Right hindlimb (tissue), 1 donor: Measurements from ENCODE around the gene MYOZ3.

Experiments used
- DNase-seq: peaks from one replicate; pipeline ENCODE4 v3.0.0-alpha.2; 2018

Gene MYOZ3

DNA sequence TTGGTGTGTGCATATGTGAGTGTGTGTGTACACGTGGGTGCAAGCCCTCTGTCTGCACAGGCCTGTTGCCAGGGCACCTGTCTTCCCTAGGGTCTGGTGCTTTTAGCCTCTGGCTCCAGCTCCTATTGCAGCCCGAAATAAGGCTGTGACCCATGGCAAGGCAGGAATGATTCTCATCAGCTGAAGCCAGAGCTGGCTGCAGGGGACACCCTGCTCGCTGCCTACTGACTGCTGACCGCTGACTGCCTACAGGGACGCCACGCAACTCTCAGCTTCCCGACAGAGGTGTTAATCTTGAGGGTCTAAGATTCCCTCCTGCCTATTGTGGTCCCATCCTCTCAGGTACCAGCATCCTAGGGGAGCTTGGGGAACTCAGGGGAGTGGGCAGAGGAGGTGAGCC is at the start of gene MYOZ3:
MYOZ3 (plus strand) TSS at position 166 of the 400 bp plus-strand sequence. CDS start 1,691 bp downstream, outside the sequence.
- no peak for DNase-seq

DNA sequence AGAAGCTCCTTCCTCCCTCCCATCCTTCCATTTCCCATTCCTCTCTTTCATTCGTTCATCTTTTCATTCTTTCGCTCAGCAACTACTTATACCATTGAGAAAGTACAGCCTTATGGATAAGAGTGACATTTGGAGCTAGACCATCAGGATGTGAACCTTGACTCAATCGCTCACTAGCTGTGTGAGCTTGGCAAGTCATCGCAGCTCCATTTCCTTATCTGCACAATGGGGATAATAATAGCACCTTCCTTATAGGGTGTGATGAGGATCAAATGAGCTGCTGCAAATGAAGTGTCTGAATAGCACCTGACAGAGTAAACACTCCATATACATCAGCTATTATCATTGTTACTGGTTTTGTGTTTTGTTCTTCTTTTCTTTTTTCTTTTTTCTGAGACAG is 48.6 kb upstream of the MYOZ3 start:
- no peak for DNase-seq

DNA sequence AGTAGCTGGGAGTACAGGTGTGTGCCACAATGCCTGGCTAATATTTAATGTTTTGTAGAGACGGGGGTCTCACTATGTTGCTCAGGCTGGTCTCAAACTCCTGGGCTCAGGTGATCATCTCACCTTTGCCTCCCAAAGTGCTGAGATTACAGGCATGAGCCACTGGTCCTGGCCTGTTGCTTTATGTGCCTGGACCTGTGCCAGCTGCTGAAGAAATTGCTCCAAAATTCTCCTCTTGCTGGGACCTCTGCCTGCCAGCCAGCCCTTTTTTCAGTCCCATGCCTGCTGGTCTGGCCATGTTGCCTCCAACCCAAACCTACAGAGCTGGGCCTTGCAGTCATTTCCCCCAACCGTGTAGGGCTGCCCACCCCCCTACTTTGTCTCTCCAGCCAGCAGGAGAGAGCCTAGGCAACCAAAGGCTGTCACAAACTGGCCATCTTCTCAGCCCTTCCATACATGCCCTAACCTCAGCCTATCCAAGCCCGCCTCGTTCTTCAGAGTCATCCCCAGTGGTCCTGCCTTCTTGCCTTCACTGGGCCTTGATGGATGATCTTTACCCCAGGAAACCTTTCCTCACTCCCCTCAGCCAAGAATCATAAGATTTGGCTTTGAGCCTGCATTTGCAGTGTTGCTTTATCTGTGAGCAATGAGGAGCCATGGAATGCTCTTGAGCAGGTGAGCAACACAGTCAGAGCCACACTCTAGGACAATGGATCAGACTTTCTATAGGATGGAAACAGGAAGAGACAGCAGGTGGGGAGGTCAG is 48.0 kb upstream of the MYOZ3 start:
- no peak for DNase-seq

DNA sequence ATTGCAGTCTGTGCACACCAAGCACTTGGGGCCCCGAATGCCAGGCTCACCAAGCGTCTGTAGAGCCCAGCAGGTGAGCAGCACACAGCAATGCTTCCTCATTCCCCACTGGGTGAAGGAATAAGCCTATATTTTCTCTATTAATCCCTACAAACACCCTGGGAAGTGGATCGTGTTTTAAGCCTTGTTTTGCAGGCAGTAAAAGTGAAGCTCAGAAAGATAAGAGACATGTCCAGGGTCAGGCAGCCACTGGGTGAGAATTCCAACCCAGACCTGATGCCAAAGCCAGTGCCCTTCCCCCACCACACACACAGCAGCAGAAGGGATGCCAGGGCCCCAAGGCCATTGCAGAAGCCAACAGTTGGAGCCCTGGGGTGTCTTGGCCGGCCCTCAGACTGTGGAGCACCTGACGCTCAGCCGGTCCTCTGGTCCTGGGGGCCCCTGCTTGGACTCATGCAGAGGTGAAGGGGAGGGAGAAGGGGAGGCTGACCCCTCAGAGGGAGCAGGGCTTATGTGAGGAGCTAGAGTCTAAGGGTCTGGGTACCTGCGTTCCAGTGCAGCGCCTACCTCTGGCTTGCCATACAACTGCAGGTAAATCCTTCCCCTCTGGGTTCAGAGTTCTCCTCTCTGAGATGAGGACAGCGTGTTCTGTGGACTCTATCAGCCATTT is 46.9 kb upstream of the MYOZ3 start:
- no peak for DNase-seq

DNA sequence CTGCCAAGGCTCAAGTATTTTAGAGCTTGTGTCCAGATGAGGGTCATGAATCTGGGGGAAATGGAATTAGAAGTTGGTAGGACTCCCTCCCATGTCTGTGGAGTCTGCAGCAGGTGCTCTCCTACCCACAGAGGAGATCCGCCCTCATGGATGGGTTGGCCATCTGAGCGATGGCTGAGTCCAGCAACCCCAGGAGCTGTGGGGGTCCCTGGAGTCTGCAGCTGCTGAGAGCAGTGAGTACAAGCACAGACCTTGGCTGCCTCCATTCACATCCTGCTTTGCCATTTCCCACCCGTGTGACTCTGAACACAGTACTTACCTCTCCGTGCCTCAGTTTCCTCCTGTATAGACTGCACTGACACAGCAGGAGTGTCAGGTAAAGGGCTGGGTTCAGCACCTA is 46.4 kb upstream of the MYOZ3 start:
- DNase-seq, result no peak

DNA sequence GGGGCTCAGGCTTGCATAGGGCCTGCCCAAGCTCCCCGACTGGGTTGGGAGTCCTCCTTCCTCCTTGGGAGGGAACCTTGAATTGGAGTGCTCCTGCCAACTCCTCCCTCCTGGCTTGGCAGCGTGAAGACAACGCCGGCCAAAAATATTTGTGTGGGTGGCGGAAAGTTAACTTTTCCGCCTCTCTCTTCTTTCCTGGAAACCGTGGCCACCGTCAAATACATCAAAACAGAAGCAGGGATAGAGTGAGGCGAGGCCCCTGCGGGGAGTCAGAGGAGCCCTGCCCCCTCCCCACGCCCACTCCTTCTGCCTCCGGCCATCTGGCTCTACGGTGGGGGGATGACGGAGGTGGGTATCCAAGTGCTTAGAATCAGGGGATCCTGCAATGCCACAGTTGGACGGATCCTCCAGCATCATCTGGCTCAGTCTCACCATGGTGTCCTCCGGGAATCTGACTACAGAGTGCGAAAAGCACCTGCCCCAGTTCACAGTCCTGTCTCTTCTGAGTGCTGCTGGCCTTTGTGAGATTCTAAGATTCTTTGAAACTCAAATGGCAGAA is 45.8 kb upstream of the MYOZ3 start:
- DNase-seq, result peak; percentile 90

DNA sequence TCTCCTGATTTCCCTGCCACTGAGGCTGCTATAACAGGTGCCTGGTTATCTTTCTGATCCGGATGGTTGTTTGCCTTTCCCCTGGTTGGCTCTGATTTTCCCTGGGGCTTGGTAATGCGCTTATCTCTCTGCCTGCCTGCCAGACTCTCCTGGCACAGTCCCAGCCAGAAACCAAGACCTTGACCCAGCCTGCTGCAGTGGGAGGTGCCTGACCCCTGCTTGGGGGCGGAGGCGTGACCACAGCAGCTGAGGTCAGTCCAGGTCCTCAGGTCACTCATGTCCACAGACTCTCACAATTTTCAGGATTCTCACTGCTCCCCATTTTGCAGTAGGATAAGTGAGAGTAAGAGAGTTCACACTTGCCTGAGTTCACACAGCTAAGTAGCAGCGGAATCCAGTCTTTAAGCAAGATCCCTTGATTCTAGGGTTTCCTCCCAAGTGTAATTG is 45.0 kb upstream of the MYOZ3 start:
- DNase-seq, result no peak

DNA sequence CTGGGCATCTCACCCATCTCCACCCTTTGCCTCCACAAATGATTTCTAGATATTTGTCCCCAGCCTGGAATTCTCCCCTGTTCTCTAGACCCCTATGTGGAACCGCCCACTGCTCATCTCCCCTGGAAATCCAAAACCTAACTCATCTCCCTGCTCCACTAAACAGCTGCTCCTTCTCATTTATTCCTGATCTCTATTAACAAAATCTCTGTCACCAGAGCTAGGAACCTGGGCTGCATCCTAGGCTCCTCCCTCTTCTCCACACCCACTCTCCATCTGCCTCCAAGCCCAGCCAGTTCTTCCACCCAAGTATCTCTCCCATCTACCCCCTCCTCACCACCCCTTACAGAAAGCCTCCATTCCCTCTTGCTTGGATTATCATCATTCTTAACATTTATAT is 44.5 kb upstream of the MYOZ3 start:
- DNase-seq, result no peak

GRCh38 chr5:150618163-150618562 is 42.9 kb upstream of the MYOZ3 start:
- no peak for DNase-seq

GRCh38 chr5:150618588-150619281 is 42.3 kb upstream of the MYOZ3 start:
- DNase-seq, result no peak

GRCh38 chr5:150619359-150620230 is 41.5 kb upstream of the MYOZ3 start:
- DNase-seq, result peak; percentile 75

GRCh38 chr5:150621301-150621700 is 39.8 kb upstream of the MYOZ3 start:
- DNase-seq, result no peak

DNA sequence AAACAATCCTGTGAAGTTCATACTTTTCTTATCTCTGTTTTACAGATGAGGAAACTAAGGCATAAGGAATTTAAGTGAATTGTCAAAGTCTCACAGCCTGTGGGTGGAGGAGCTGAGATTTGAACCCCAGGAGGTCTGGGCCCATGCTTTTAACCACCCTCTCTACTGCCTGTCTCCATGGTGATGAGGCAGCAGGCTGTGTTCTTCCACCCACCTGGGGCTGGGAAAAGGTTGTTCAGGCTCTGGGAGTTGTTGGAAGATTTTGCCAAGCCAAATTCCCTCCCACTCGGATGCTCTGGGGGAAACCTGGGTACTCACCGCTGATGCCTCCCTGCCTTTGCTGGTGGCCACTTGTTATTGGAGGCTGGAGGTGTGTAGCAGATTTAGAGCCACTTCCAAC is 38.9 kb upstream of the MYOZ3 start:
- no peak for DNase-seq

GRCh38 chr5:150623152-150623877 is 37.7 kb upstream of the MYOZ3 start:
- no peak for DNase-seq

GRCh38 chr5:150623878-150624216 is 37.2 kb upstream of the MYOZ3 start:
- no peak for DNase-seq

DNA sequence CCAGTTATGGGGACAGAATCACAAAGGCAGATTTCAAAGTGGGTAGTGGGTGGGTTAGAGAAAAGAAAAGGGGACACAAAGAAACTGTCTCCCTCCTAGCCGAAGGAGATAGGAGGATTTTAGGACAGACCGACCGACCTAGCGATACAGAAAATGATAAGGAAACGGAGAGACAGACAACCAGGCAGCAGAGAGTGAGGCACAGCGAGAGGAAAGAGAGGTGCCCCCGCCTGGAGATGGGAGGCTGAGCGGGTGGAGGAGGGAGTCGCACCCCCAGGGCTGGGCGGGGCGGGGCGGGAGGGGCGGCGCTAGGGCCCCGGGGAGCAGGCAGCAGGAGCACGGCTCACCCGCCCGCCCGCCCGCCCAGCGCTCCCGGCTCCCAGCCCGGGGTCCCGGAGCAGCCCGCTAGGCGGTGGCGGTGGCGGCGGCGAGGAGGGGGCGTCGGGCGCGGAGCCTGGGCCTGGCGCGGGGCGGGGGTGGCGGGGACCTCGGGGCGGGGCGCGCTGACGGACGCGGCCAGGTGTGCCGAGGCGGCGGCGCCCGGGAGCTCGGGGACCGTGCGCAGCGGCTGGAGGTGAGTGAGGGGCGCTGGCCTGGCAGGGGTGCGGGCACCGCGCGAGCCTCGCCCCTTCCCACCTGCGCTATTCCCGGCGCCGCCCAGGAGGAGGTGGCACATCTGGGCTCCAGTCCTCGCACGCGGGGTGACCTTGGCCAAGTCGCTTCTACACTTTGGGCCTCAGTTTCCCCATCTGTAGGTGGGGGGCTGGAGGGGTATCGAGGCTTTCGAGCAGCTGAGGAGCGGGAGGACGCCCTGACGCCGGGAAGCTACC is 36.5 kb upstream of the MYOZ3 start:
- peak; percentile 81 for DNase-seq

DNA sequence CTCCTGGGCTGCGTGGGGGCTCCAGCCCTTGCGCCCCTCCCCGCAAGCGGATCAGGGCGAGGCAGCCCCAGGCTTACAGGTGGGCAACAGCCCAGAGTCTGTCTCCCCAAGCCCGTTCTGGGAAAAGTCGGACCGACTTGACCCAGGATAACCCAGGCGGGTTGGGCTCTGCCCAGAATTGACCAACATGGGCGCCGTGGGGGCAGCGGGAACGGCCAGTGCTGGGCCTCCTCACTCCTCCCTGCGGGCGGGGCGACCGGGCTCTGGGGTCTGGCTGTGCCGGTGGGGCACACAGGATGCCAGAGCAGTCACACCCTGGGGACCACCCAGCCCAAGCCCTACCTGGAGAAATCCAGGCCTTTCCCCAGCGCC is 35.9 kb upstream of the MYOZ3 start:
- no peak for DNase-seq

DNA sequence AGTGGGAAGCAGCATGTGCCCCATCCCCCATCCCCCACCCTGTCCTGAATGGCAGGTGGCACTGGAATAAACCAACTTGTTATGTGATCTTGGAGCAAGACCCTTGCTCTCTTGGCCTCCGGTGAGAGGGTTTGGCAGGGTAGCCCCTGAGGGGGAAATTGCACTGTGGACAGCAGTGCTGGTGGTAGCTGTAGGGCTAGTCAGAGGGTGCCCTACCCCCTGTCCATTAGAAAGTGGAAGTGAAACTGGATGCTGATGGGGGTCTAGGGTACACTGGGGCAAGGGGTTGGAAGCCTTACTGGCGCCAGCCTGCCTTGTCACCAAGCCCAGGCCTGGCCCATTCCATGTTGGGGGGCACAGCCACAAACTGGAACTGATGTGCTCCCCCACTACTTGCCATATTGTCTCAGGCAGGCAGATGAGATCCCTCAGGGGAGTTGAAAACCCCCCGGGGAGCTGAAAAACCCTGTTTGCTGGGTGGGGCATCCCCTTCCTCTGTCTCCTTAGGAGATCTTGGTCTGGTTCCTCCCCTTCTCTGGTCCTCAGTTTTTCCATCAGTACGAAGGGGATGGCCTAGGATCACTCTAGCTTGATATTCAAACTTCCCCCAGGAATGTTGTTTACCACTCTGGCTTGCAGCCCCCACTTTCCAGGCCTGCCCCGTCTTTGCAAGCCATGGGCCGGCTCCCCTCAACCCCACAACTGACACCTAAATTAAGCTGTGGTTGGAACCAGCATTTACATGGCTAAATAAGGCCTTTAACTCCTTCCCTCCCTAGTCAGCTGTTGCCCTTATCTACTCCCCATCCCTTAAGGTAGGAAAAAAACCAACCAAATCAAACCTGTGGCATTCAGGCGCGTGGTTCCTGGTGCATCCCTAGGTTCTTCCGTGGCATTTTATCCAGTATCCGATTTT is 35.0 kb upstream of the MYOZ3 start:
- no peak for DNase-seq

GRCh38 chr5:150626853-150627276 is 34.2 kb upstream of the MYOZ3 start:
- no peak for DNase-seq
